Liver (tissue), 3 donors: Measurements from ENCODE around the gene KDM5A.

Experiments
- ATF3 ChIP-seq: IDR thresholded peaks from 2 replicates; pipeline ENCODE4 v1.6.1; 2016; ENCODE audit warnings: antibody characterized with exemption
- CTCF ChIP-seq: fragments of 150-350 bp; IDR thresholded peaks from 2 replicates; pipeline ENCODE4 v1.5.1; 2017; ENCODE audit warnings: improper control_type of control experiment, low read depth, low read length; ENCODE audit not compliant: missing input control
- GABPA ChIP-seq, 2 donors: IDR thresholded peaks in 1 of 2; conservative IDR thresholded peaks in 1 of 2; 2 replicates each; pipeline ENCODE4 v1.6.1; 2016; ENCODE audit warnings: antibody characterized with exemption in 2 of 2, mild to moderate bottlenecking in 1 of 2, moderate library complexity in 1 of 2
- JUND ChIP-seq, 2 donors: IDR thresholded peaks; 2 replicates each; pipeline ENCODE4 v1.6.1; 2016; ENCODE audit warnings: antibody characterized with exemption in 2 of 2
- MAX ChIP-seq: IDR thresholded peaks from 2 replicates; pipeline ENCODE4 v1.6.1; 2016; ENCODE audit warnings: antibody characterized with exemption
- RAD21 ChIP-seq, 2 donors: IDR thresholded peaks; 2 replicates each; pipeline ENCODE4 v1.6.1; 2016; ENCODE audit warnings: antibody characterized with exemption in 2 of 2, mild to moderate bottlenecking in 2 of 2
- REST ChIP-seq: IDR thresholded peaks from 2 replicates; pipeline ENCODE4 v1.6.1; 2016; ENCODE audit warnings: antibody characterized with exemption, mild to moderate bottlenecking
- SP1 ChIP-seq: IDR thresholded peaks from 2 replicates; pipeline ENCODE4 v1.6.1; 2018; ENCODE audit warnings: antibody characterized with exemption, mild to moderate bottlenecking
- donor health status: healthy.
- donor health status: healthy.

- TF ChIP-seq RAD21 (IDR thresholded peaks at IDR 0.05) (no peak), SP1 (no peak), ATF3 (no peak), CTCF (no peak), GABPA (IDR thresholded peaks at IDR 0.05 in 1 of 2, conservative IDR thresholded peaks at IDR 0.05 in 1 of 2) (no peak), REST (no peak), JUND (IDR thresholded peaks at IDR 0.05) (no peak), MAX (no peak)
Observed at GRCh38 chr12:232731-233614, 156.1 kb downstream of the KDM5A start.
